Spinal cord (tissue), 10 donors: ENCODE measurements around the gene ZFYVE28. TPM values are rescaled to one million over a fixed set of nuclear protein-coding genes. Genes with fewer than 3 reads are reported as not detected.

ENCODE experiments used
- DNase-seq, 6 donors: peaks; one replicate each; pipeline versions ENCODE4 v3.0.0 to v3.0.0-alpha.2; 2013 to 2015; ENCODE audit warnings: low spot score in 6 of 6, low read depth in 4 of 6
- H3K27ac ChIP-seq: one replicate; pipeline ENCODE4 v1.5.1; 2013; ENCODE audit warnings: low read depth, low read length, control low read depth
- H3K27me3 ChIP-seq: one replicate; pipeline ENCODE4 v1.6.1; 2013; ENCODE audit warnings: low read length; ENCODE audit not compliant: control insufficient read depth, insufficient read depth
- H3K36me3 ChIP-seq: one replicate; pipeline ENCODE4 v1.6.1; 2013; ENCODE audit warnings: low read length; ENCODE audit not compliant: control insufficient read depth, insufficient read depth
- H3K4me1 ChIP-seq: one replicate; pipeline ENCODE4 v1.6.1; 2013; ENCODE audit warnings: low read length; ENCODE audit not compliant: control insufficient read depth, insufficient read depth
- H3K4me3 ChIP-seq: one replicate; pipeline ENCODE4 v1.5.1; 2013; ENCODE audit warnings: low read depth, low read length, control low read depth
- H3K9me3 ChIP-seq: one replicate; pipeline ENCODE4 v1.6.1; 2013; ENCODE audit warnings: low read length; ENCODE audit not compliant: control insufficient read depth, insufficient read depth
- WGBS: methylation state at CpG from one replicate; pipeline ENCODE4 v1.1.5; 2013; ENCODE audit warnings: missing lambda C conversion rate; ENCODE audit not compliant: insufficient coverage; 5-methylcytosine and 5-hydroxymethylcytosine counted together
- polyA plus RNA-seq, 2 donors: library from polyadenylated mRNA; unstranded; fragments of 120-200 nt; gene quantifications; one replicate each; pipeline ENCODE4 v1.2.1, GENCODE V29; 2013; ENCODE audit not compliant: insufficient read length in 2 of 2
- total RNA-seq, 2 donors: library from RNA; depleted of rRNA in 1 of 2; stranded (reverse); fragments of 120-200 nt in 1 of 2; fragments of >200 nt in 1 of 2; gene quantifications; one replicate each; pipeline versions ENCODE4 v1.2.3 to v1.2.4, GENCODE V29; 2013 to 2014
- donor health status: healthy.

The ZFYVE28 gene
- total and polyA plus RNA-seq, 4 donors, result 7.9 to 13.9 (median 9.8) TPM

DNA sequence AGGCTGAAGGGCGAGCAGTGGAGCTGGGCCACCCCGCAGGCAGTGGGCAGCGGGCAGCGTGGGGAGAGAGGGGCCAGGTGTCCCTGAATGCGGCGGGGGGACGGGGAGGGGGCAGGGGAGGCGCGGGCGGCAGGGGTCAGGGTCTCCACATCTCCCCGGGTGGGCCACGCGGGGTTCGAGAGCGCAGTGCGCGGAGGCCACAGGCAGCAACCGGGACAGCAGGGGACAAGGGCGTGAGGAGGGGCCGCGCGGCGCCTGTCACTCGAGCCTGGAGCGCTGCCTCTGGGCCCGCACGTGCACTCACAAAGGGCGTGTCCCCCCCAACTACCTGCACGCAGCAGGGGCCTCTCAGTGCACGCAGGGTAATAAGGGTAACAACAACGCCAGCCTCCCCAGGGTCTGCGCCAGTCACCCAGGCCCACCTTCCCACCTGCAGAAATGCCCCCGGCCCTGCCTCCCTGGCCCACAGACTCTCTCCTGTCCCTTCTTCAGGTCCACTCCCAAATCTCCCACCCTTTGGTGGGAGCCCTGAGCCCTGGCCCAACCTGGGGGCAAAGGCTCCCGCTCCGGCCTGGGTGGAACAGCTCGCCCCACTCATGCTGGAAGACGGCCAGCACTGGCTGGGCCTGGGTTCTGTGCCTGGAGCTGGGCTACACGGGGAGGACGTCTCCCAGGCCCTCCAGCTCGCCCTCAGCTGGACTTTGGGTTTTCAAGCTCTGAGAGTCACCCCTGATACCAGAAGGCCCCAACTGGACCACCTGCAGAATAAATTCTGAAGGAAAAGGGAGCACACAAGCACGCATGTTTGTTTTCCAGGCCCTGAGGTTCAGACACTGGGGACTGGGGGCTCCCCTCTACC, 53.2 kb downstream of the ZFYVE28 start:
- peak in 1 of 6 donors; percentile 7 for DNase-seq
- Histone ChIP-seq H3K36me3 (peaks cover 2% of the 10 kb centered on the region), H3K9me3 (peaks cover 3% of the 10 kb centered on the region), H3K4me3 (peak overlapping the region; percentile 32), H3K4me1 (peaks cover 52% of the 10 kb centered on the region), H3K27ac (no peak overlapping the region), H3K27me3 (no peaks in the 10 kb centered on the region)
- WGBS, result 28% methylated on average over 37 of the region's 41 CpGs

DNA sequence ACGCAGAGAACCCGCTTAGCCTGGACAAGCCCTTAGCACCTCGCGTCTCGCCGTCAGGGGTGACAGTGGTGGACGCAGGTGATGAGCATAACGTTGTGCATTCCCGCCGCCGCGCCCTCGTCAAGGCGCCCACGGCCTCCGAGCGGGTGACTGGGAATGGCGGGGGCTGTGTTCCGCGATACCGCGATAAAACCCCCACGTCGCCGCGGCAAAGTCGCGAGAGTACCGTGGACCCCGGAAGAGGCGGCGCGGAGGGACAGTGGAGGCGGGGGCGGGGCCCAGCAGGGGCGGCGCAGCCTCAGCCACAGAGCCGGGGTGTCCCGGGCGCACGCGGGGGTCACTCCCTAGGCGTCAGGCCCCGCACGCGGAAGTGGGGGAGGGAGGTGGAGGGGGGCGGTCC, 53.8 kb downstream of the ZFYVE28 start:
- H3K4me1 ChIP-seq, result peaks cover 52% of the 10 kb centered on the region
- H3K27me3 ChIP-seq, result no peaks in the 10 kb centered on the region
- H3K9me3 ChIP-seq, result peaks cover 3% of the 10 kb centered on the region
- WGBS, result 15% methylated on average over 46 of the region's 47 CpGs
- peaks cover under 1% of the 10 kb centered on the region for H3K36me3 ChIP-seq
- peak overlapping the region; percentile 32 for H3K4me3 ChIP-seq
- no peak overlapping the region for H3K27ac ChIP-seq
- DNase-seq, result peak in 2 of 6 donors; percentile 36 to 58

DNA sequence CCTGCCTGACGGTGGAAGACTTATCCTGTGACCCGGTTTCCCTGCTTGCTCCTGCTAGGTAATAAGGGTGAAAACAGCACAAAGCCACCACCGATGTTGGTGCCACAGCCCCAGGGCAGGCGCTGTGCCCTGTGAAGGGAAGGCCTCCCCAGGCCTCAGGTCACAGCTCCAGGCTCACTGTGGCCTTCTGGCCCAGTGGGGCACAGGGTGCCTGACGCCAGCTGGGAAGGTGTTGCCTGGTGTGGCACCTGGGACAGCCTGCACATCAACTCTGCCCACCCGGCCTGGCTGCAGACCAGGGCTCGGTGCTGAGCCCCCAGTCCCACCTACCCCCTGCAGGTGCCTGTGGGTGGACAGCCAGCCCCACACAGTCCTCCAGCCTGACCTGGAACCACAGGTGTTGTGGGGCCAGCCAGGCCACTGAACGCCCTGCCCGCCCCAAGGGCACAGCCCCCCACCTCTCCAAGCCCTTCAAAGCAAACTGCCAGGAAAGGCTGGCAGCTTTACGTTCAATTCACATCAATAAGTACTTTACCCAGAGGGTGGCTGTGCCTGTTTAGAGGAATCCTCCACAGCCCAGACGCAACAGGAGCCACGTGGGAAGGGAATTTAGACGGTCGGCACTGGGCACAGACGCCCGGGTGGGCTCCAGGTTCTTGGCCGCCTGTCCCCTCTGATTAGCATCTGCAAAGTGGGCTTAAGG, 54.3 kb downstream of the ZFYVE28 start:
- H3K36me3 ChIP-seq, result peaks cover 3% of the 10 kb centered on the region
- peak overlapping the region; percentile 32 for H3K4me3 ChIP-seq
- peaks cover 52% of the 10 kb centered on the region for H3K4me1 ChIP-seq
- no peaks in the 10 kb centered on the region for H3K27me3 ChIP-seq
- DNase-seq, result no peak
- H3K9me3 ChIP-seq, result peaks cover 3% of the 10 kb centered on the region
- 69% methylated on average over 15 of the region's 17 CpGs for whole genome bisulfite sequencing
- no peak overlapping the region for H3K27ac ChIP-seq

DNA sequence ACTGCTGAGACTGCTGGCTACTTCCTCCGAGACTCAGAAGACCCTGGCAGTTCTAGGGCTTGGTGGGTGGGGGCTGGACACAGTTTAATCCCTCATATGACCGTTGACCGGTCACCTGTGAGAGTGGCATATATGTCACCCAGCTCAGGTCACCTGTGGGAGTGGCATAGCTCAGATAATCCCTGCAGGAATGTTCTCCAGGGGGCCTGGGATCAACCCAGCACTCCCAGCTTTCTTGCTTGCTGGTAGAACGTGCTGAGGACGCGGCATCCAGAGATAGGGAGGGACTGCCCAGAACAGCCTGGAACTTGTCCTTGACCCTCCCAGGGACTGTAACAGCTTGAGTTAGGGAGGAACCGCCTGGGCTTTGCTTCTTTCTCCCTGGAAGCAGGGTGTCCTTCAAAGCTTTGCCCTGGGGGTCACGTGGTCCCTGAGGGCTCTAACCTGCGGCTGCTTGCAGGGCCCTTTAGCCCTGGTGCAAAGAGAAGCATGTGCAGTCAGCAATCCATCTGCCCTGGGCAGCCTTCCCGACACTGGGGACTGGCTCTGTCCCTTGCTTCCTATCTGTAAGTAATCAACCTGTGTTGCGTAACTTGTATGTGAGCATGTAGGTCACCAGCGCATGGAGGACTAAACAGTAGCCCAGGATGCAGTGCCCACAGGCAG, 55.3 kb downstream of the ZFYVE28 start:
- DNase-seq, result no peak
- H3K4me3 ChIP-seq, result no peak overlapping the region
- 84% methylated on average over 12 of the region's 12 CpGs for WGBS
- peaks cover 3% of the 10 kb centered on the region for H3K36me3 ChIP-seq
- no peak overlapping the region for H3K27ac ChIP-seq
- H3K4me1 ChIP-seq, result peaks cover 52% of the 10 kb centered on the region
- H3K9me3 ChIP-seq, result no peaks in the 10 kb centered on the region
- H3K27me3 ChIP-seq, result no peaks in the 10 kb centered on the region

DNA sequence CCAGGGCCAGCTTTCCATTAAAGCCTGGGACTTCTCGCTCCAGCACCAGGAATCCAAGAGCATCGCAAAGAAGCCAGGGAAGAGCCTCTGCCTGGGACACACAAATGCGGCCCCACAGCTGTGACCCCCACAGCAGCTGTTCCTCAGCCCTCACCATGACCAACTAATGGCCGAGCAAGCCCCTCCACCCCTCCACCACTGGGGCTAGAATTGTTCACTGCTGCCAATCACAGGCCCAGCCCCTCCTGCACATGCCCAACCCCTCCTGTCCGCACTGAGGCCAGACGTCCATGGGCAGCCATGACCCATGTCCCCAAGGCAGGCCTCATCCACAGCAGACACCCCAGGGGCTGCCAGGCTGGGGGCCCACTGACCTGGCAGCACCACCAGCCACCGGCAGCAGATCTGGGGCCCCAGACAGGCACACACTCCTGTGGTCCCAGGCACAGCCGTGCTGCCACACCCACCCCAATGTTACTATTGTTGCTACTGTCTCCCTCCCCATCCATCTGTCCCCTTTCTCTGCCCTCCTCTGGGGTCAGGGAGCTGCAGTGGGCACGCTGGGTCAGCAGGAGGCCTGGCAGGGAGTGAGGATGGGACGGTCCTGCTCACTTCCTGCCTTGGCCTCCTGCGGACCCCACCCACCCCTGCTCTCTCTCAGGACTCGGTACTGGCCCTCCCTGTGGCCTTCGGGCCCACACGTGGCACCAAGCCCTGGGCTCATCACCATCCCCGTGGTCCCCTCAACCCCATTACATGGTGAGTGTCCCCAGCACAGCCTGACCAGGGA, 56.0 kb downstream of the ZFYVE28 start:
- Histone ChIP-seq H3K9me3 (no peaks in the 10 kb centered on the region), H3K27me3 (no peaks in the 10 kb centered on the region), H3K27ac (no peak overlapping the region), H3K36me3 (peaks cover 3% of the 10 kb centered on the region), H3K4me1 (peaks cover 48% of the 10 kb centered on the region), H3K4me3 (no peak overlapping the region)
- DNase-seq, result no peak
- 74% methylated on average over 12 of the region's 15 CpGs for WGBS

DNA sequence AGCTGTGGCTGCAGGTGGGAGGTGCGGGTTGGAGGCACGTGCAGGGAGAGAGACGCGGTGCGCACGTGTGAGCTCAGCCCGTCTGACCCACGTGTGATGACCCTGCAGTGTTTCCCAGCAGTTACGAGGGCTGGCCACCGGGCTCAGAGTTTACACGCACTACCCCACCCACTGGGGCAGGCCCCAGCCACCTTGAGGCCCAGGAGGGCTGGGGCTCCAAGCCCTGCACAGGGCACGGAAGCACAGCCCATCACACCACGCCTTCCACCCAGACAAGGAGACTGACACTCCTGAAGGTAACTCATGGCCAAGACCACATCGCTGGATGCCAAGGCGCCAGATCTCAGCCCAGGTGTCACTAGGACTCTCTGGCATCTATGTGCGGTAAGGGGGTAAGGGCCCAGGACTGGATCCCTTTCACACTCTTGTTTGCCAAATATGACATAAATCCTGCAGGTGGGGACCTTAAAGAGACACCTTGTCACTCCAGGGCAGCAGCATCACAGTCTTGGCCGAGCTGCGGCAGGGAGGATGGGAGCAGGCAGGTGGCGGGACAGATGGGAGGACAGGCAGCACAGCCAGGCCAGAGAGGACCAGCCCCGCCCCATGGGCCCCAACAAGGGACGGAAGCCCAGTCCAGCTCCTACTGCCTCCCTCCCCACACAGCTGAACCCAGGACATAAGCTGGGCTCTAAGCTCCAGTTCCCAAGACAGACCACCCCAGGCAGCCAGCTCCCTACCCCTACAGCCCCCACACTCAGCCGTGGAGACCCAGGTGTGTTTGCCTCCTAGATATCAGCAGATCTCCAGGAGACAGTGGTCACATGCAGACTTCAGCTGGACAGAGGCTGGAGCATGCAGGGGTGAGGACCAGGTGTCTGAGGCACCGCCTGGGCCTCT, 56.8 kb downstream of the ZFYVE28 start:
- Histone ChIP-seq H3K36me3 (peaks cover 3% of the 10 kb centered on the region), H3K27me3 (no peaks in the 10 kb centered on the region), H3K9me3 (no peaks in the 10 kb centered on the region), H3K27ac (no peak overlapping the region), H3K4me1 (peaks cover 40% of the 10 kb centered on the region), H3K4me3 (no peak overlapping the region)
- no peak for DNase-seq
- WGBS, result 71% methylated on average over 21 of the region's 23 CpGs

DNA sequence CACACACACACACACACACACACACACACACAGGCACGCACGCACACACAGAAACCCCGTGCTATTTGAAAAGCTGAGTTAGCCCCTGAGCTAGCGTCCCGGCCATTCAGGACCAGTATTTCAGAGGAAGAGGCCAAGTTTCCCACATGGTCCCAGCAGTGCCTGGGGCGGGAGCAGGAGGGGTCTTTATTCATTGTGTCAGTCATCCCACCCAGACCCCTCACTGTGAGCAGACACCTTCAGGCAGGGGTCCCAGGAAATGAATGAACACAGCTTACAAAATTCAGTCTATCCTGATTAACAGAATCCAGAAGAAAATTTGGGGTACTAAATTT, 58.1 kb downstream of the ZFYVE28 start:
- H3K27me3 ChIP-seq, result no peaks in the 10 kb centered on the region
- WGBS, result 52% methylated on average over 3 of the region's 6 CpGs
- no peak overlapping the region for H3K27ac ChIP-seq
- H3K4me1 ChIP-seq, result peaks cover 27% of the 10 kb centered on the region
- DNase-seq, result peak in 1 of 6 donors; percentile 3
- peaks cover 3% of the 10 kb centered on the region for H3K36me3 ChIP-seq
- H3K4me3 ChIP-seq, result no peak overlapping the region
- H3K9me3 ChIP-seq, result no peaks in the 10 kb centered on the region

DNA sequence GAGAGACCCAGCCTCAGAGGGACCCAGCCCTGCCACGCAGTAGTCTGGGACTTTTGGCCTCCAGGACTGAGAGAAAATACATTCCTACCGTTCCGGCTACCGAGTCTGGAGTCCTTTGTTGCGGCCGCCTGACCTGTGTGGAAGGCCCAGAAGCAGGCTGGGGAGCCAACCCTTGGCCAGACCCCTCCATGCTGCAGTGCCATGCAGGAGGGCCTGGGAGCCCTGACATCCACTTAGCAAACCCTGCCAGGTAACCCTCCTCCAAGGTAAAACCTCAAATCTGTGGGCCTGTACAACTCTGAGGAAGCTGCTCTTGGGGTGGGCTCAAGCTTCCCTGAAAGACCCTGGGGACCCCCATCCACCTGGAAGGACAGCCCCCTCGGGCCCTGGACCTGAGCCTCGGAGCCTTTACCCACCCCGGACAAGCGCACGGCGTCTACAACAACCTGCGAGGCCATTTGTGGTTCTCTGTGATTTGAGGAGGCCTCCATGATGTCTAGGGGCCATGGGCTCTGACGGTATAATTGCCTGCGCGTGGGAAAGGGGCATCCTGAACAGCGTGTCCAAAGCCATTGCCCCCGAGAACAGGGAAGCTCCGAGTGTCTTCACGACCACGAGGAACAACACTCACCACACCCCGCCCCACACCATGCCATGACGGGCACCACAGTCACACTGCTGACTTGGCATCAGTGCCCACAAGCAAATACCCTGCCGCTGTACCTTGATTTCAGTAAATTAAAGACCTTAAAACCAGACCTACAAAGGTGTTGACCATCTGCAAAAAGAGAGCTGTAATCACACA, 58.7 kb downstream of the ZFYVE28 start:
- DNase-seq, result no peak
- Histone ChIP-seq H3K4me1 (peaks cover 22% of the 10 kb centered on the region), H3K27me3 (no peaks in the 10 kb centered on the region), H3K27ac (no peak overlapping the region), H3K36me3 (peaks cover 3% of the 10 kb centered on the region), H3K4me3 (no peak overlapping the region), H3K9me3 (no peaks in the 10 kb centered on the region)
- WGBS, result 83% methylated on average over 24 of the region's 24 CpGs
